WTC11 (cell line): ENCODE results near the gene CLEC17A. TPM values are rescaled to one million over a fixed set of nuclear protein-coding genes. Genes with fewer than 3 reads are reported as not detected.

Source experiments
- ATAC-seq: fragments of 200-7000 bp; cut with Tn5 transposase; 2 replicates; pipeline ENCODE4 v1.10.0; 2021; ENCODE audit warnings: mild to moderate bottlenecking, moderate library complexity
- CTCF ChIA-PET: fragments of 300-600 bp; sonication (Branson Sonifier 250); formaldehyde crosslinking; loops from one replicate; lab custom pipeline; 2021; ENCODE audit warnings: antibody characterized with exemption; lab: Charles Lee
- POLR2A ChIA-PET: fragments of 350-600 bp; sonication (Branson Sonifier 250); formaldehyde crosslinking; loops from one replicate; lab custom pipeline; 2021; ENCODE audit warnings: antibody characterized with exemption; lab: Charles Lee
- DNase-seq: peaks from one replicate; pipeline ENCODE4 v3.0.0; 2021; ENCODE audit warnings: low spot score
- H3K27ac Mint-ChIP-seq: 2 replicates; pipeline ENCODE4 v1.8.0; 2021; ENCODE audit warnings: mixed read lengths
- H3K27me3 Mint-ChIP-seq: 2 replicates; pipeline ENCODE4 v1.8.0; 2021; ENCODE audit warnings: low read depth, mild to moderate bottlenecking, moderate library complexity, mixed read lengths
- H3K36me3 Mint-ChIP-seq: 2 replicates; pipeline ENCODE4 v1.8.0; 2021; ENCODE audit warnings: mixed read lengths
- H3K4me1 Mint-ChIP-seq: 2 replicates; pipeline ENCODE4 v1.8.0; 2022; ENCODE audit warnings: mixed read lengths
- H3K4me3 Mint-ChIP-seq: 2 replicates; pipeline ENCODE4 v1.8.0; 2021; ENCODE audit warnings: mild to moderate bottlenecking, moderate library complexity, mixed read lengths
- H3K9me3 Mint-ChIP-seq: 2 replicates; pipeline ENCODE4 v1.8.0; 2021; ENCODE audit warnings: mixed read lengths
- ATF2 ChIP-seq: sonication (generic); formaldehyde crosslinking; IDR thresholded peaks from 2 replicates; pipeline ENCODE4 v1.8.1; 2022; ENCODE audit warnings: low read depth, missing genetic modification reagents, borderline replicate concordance
- CBFB ChIP-seq: sonication (generic); formaldehyde crosslinking; IDR thresholded peaks from 2 replicates; pipeline ENCODE4 v1.8.1; 2022; ENCODE audit warnings: mild to moderate bottlenecking, low read depth, missing genetic modification reagents
- CTCF ChIP-seq: fragments of 200-600 bp; IDR thresholded peaks from 2 replicates; pipeline ENCODE4 v1.8.0; 2022; ENCODE audit warnings: antibody characterized with exemption
- ELF4 ChIP-seq: sonication (generic); formaldehyde crosslinking; IDR thresholded peaks from 2 replicates; pipeline ENCODE4 v1.8.1; 2022; ENCODE audit warnings: low read depth, mild to moderate bottlenecking, moderate library complexity, missing genetic modification reagents
- ERG ChIP-seq: fragments of 250-450 bp; sonication (Bioruptor Pico); IDR thresholded peaks from 2 replicates; pipeline ENCODE4 v1.8.0; 2021; ENCODE audit warnings: mild to moderate bottlenecking
- ESRRA ChIP-seq: sonication (generic); formaldehyde crosslinking; IDR thresholded peaks from 2 replicates; pipeline ENCODE4 v1.8.1; 2022; ENCODE audit warnings: mild to moderate bottlenecking, missing genetic modification reagents, borderline replicate concordance
- FOXK1 ChIP-seq: sonication (generic); formaldehyde crosslinking; IDR thresholded peaks from 2 replicates; pipeline ENCODE4 v1.8.0; 2022; ENCODE audit warnings: mild to moderate bottlenecking, moderate library complexity, missing genetic modification reagents
- HMGXB4 ChIP-seq: sonication (generic); formaldehyde crosslinking; IDR thresholded peaks from 2 replicates; pipeline ENCODE4 v1.8.1; 2023; ENCODE audit warnings: mild to moderate bottlenecking, moderate library complexity, missing genetic modification reagents
- IRF2 ChIP-seq: sonication (generic); formaldehyde crosslinking; IDR thresholded peaks from 2 replicates; pipeline ENCODE4 v1.8.0; 2022; ENCODE audit warnings: low read depth, missing genetic modification reagents, borderline replicate concordance
- MYBL2 ChIP-seq: sonication (generic); formaldehyde crosslinking; IDR thresholded peaks from 2 replicates; pipeline ENCODE4 v1.8.1; 2023; ENCODE audit warnings: mild to moderate bottlenecking, moderate library complexity, missing genetic modification reagents
- NR1H2 ChIP-seq: sonication (generic); formaldehyde crosslinking; IDR thresholded peaks from 2 replicates; pipeline ENCODE4 v1.9.0; 2021; ENCODE audit warnings: mild to moderate bottlenecking, moderate library complexity, missing genetic modification reagents
- NR3C1 ChIP-seq: sonication (generic); formaldehyde crosslinking; conservative IDR thresholded peaks from 2 replicates; pipeline ENCODE4 v1.8.1; 2023; ENCODE audit warnings: low read depth, mild to moderate bottlenecking, missing genetic modification reagents
- PRDM15 ChIP-seq: sonication (generic); formaldehyde crosslinking; IDR thresholded peaks from 2 replicates; pipeline ENCODE4 v1.8.0; 2022; ENCODE audit warnings: missing genetic modification reagents
- ZBTB21 ChIP-seq: sonication (generic); formaldehyde crosslinking; IDR thresholded peaks from 2 replicates; pipeline ENCODE4 v1.8.1; 2023; ENCODE audit warnings: mild to moderate bottlenecking, missing genetic modification reagents, borderline replicate concordance
- ZNF121 ChIP-seq: sonication (generic); formaldehyde crosslinking; IDR thresholded peaks from 2 replicates; pipeline ENCODE4 v1.8.0; 2023; ENCODE audit warnings: missing genetic modification reagents
- ZNF263 ChIP-seq: sonication (generic); formaldehyde crosslinking; IDR thresholded peaks from 2 replicates; pipeline ENCODE4 v1.8.1; 2022; ENCODE audit warnings: low read depth, mild to moderate bottlenecking, moderate library complexity, missing genetic modification reagents
- ZNF416 ChIP-seq: fragments of 250-450 bp; sonication (Bioruptor Pico); IDR thresholded peaks from 2 replicates; pipeline ENCODE4 v1.9.0; 2021; ENCODE audit warnings: mild to moderate bottlenecking, inconsistent platforms
- ZNF512 ChIP-seq: sonication (generic); formaldehyde crosslinking; IDR thresholded peaks from 2 replicates; pipeline ENCODE4 v1.8.1; 2022; ENCODE audit warnings: missing genetic modification reagents, borderline replicate concordance
- total RNA-seq: library from RNA; stranded (reverse); gene quantifications from 3 replicates; pipeline ENCODE4 v1.2.3, GENCODE V29; 2021

CLEC17A gene
- total RNA-seq, 1 experiment from 2014 or later, result not detected

GRCh38 chr19:14639536-14640277 lies 56.8 kb downstream of the CLEC17A start:
- no peak overlapping the region for H3K4me3 Mint-ChIP-seq
- peaks cover 42% of the 10 kb centered on the region for H3K9me3 Mint-ChIP-seq
- H3K27me3 Mint-ChIP-seq, result peaks cover 28% of the 10 kb centered on the region
- ATAC-seq (no peak), DNase-seq (no peak)
- peaks cover under 1% of the 10 kb centered on the region for H3K4me1 Mint-ChIP-seq
- peaks cover 8% of the 10 kb centered on the region for H3K36me3 Mint-ChIP-seq
- TF ChIP-seq ZNF416 (CRISPR knock-in tag) (no peak), ZBTB21 (CRISPR knock-in tag) (no peak), NR1H2 (no peak), ELF4 (CRISPR knock-in tag) (no peak), CTCF (no peak), ZNF512 (CRISPR knock-in tag) (no peak), MYBL2 (CRISPR knock-in tag) (no peak), HMGXB4 (CRISPR knock-in tag) (no peak), ESRRA (CRISPR knock-in tag) (no peak), ZNF121 (CRISPR knock-in tag) (no peak), NR3C1 (CRISPR knock-in tag) (no peak), ERG (CRISPR knock-in tag) (no peak), CBFB (CRISPR knock-in tag) (no peak), ZNF263 (CRISPR knock-in tag) (no peak), IRF2 (CRISPR knock-in tag) (no peak), ATF2 (CRISPR knock-in tag) (no peak), PRDM15 (CRISPR knock-in tag) (no peak), FOXK1 (CRISPR knock-in tag) (no peak)
- CTCF ChIA-PET, result no interaction called here
- no peak overlapping the region for H3K27ac Mint-ChIP-seq
- POLR2A ChIA-PET, result no interaction called here
